ENCODE data around the gene LGALS3BP.
"Not testable (repeated sequence)": the region's sequence is repeated elsewhere in the genome, so short reads cannot be mapped to it uniquely, and the experiment has no call there.

The LGALS3BP gene

GRCh38 chr17:78979780-78980623, at the start of gene LGALS3BP:
Gene LGALS3BP, minus strand, starts transcription at chr17:78979923. Its CDS starts 2,732 bp downstream, at chr17:78977191.
- DNase-seq (ENCODE audit: low spot score), result peak; percentile 72

- peak; percentile 10 for DNase-seq (ENCODE audit: low spot score)
Measured at GRCh38 chr17:79028496-79029326, 49.0 kb upstream of the LGALS3BP start.

- no peak for DNase-seq (ENCODE audit: low spot score)
Measured at GRCh38 chr17:79027925-79028491, 48.3 kb upstream of the LGALS3BP start.

GRCh38 chr17:79027274-79027924, 47.7 kb upstream of the LGALS3BP start:
- no peak for DNase-seq (ENCODE audit: low spot score)

- peak; percentile 79 for DNase-seq (ENCODE audit: low spot score)
Measured at GRCh38 chr17:79026376-79027273, 46.9 kb upstream of the LGALS3BP start.

- no peak for DNase-seq (ENCODE audit: low spot score)
Measured at GRCh38 chr17:79024901-79025737, 45.4 kb upstream of the LGALS3BP start.

- DNase-seq (ENCODE audit: low spot score), result peak; percentile 60
Measured at GRCh38 chr17:79023886-79024771, 44.4 kb upstream of the LGALS3BP start, which contains the start of gene C1QTNF1. Gene C1QTNF1, plus strand, starts transcription at chr17:79024169. Its CDS starts 19,800 bp downstream, at chr17:79043969.

- no peak for DNase-seq (ENCODE audit: low spot score)
Measured at GRCh38 chr17:79023180-79023705, 43.5 kb upstream of the LGALS3BP start.

GRCh38 chr17:79022507-79022991, 42.8 kb upstream of the LGALS3BP start:
- DNase-seq (ENCODE audit: low spot score), result no peak

GRCh38 chr17:79021929-79022328, 42.2 kb upstream of the LGALS3BP start:
- not testable (repeated sequence) for DNase-seq (ENCODE audit: low spot score)

GRCh38 chr17:79020631-79021301, 41.0 kb upstream of the LGALS3BP start:
- DNase-seq (ENCODE audit: low spot score), result no peak

GRCh38 chr17:79019632-79020584, 40.2 kb upstream of the LGALS3BP start:
- DNase-seq (ENCODE audit: low spot score), result peak; percentile 63

GRCh38 chr17:79019261-79019631, 39.5 kb upstream of the LGALS3BP start:
- no peak for DNase-seq (ENCODE audit: low spot score)

- DNase-seq (ENCODE audit: low spot score), result no peak
Measured at GRCh38 chr17:79018370-79018695, 38.6 kb upstream of the LGALS3BP start.

GRCh38 chr17:79017546-79018369, 38.0 kb upstream of the LGALS3BP start:
- DNase-seq (ENCODE audit: low spot score), result no peak

- no peak for DNase-seq (ENCODE audit: low spot score)
Measured at GRCh38 chr17:79014158-79014758, 34.5 kb upstream of the LGALS3BP start.
